ENCODE results near the gene MMAB. TPM values are rescaled to one million over a fixed set of nuclear protein-coding genes. Genes with fewer than 3 reads are reported as not detected.
A peak's percentile ranks its signal among the peaks of the same experiment; 100 is the strongest.

MMAB gene
- total RNA-seq, 1 experiment from 2014 or later = 24.3 TPM

- Histone ChIP-seq H3K14ac (ENCODE audit: insufficient read depth, low read length) (no peak overlapping the region), H4K20me1 (ENCODE audit: control insufficient read depth, insufficient read depth, insufficient read length) (no peaks in the 10 kb centered on the region), H2BK20ac (ENCODE audit: low read depth, low read length, poor library complexity, severe bottlenecking) (no peak overlapping the region), H3K9me3 (ENCODE audit: control insufficient read depth, low read depth, low read length) (no peaks in the 10 kb centered on the region), H4K91ac (ENCODE audit: insufficient read length, low read depth, low read length) (no peak overlapping the region), H2BK12ac (ENCODE audit: insufficient read length, low read depth, low read length) (no peak overlapping the region), H3K79me1 (ENCODE audit: insufficient read depth, low read depth, low read length, poor library complexity, severe bottlenecking) (no peaks in the 10 kb centered on the region), H3K23ac (ENCODE audit: insufficient read length, low read depth, low read length) (no peak overlapping the region), H3K4ac (ENCODE audit: low read depth, low read length) (no peak overlapping the region), H3K9ac (ENCODE audit: extremely low read depth, insufficient read length, low read length) (no peak overlapping the region), H3T11ph (ENCODE audit: low read length) (no peak overlapping the region), H3K27me3 (ENCODE audit: insufficient read depth, low read length) (no peaks in the 10 kb centered on the region), H3K27ac (ENCODE audit: insufficient read length, low read depth, low read length) (no peak overlapping the region), H3K56ac (ENCODE audit: insufficient read length, low read depth, low read length) (no peak overlapping the region), H3K4me1 (ENCODE audit: insufficient read depth, low read length) (no peaks in the 10 kb centered on the region), H4K8ac (replicated peaks; ENCODE audit: insufficient read length, low read depth, low read length) (no peak overlapping the region), H4K5ac (ENCODE audit: insufficient read length, low read depth, low read length) (no peak overlapping the region), H2BK120ac (ENCODE audit: low read depth, low read length, poor library complexity, severe bottlenecking) (no peak overlapping the region), H2BK15ac (ENCODE audit: low read depth, low read length) (no peak overlapping the region), H3K23me2 (ENCODE audit: insufficient read length, low read depth, low read length, poor library complexity, severe bottlenecking) (no peaks in the 10 kb centered on the region), H3K18ac (ENCODE audit: insufficient read length, low read depth, low read length) (no peak overlapping the region), H3K4me2 (ENCODE audit: insufficient read depth, insufficient read length, low read length) (no peak overlapping the region), H2AK5ac (ENCODE audit: insufficient read length, low read length) (no peak overlapping the region), H3K79me2 (ENCODE audit: insufficient read depth, low read length) (no peaks in the 10 kb centered on the region), H2AFZ (ENCODE audit: low read length) (no peak overlapping the region), H2BK5ac (ENCODE audit: insufficient read length, low read length) (no peak overlapping the region)
- Mint-ChIP-seq H3K4me3 (no peak overlapping the region), H3K27me3 (ENCODE audit: low read depth) (peaks cover 2% of the 10 kb centered on the region), H3K9me3 (no peaks in the 10 kb centered on the region), H3K4me1 (peaks cover 0 to 18% of the 10 kb centered on the region in 2 experiments; a peak in 2 of 4 replicates), H3K27ac (0 out of 7 replicates have a peak overlapping the region, but pooled peaks of 2 of the 3 experiments have one; percentile 47 to 61), H3K36me3 (ENCODE audit: insufficient read depth in 1 of 3, low read depth in 3 of 3) (no peaks in the 10 kb centered on the region)
- no CpG with 5 or more reads among the region's 5 CpGs for WGBS (ENCODE audit: extremely low coverage, insufficient read length, low lambda C conversion rate)
- TF ChIP-seq CTCF (conservative IDR thresholded peaks at IDR 0.05) = no peak
- no peak for DNase-seq
Measured at GRCh38 chr12:109605016-109605415, 31.7 kb upstream of the MMAB start.
